Spleen (tissue), 7 donors: Measurements from ENCODE around the gene NPAS4.

Source experiments
- POLR2AphosphoS5 ChIP-seq, 3 donors: sonication (generic); formaldehyde crosslinking; IDR thresholded peaks; one replicate each; pipeline ENCODE4 v1.5.1; 2017; ENCODE audit warnings: antibody characterized with exemption in 3 of 3
- TF ChIP-seq, protein P1 (sequence below), 11 experiments: fragments of 200-600 bp in 7 of 11; fragments of 450-650 bp in 4 of 11; sonication (generic) in 4 of 11; IDR thresholded peaks in 8 of 11; conservative IDR thresholded peaks in 3 of 11; 1 replicate in 7 of 11; 2 replicates in 4 of 11; pipeline versions ENCODE4 v1.4.0 to v1.8.0; 2016 to 2021; ENCODE audit warnings: antibody characterized with exemption in 11 of 11, inconsistent platforms in 4 of 11, mild to moderate bottlenecking in 1 of 11
- donor health status: DM: no; HTN: no; CAD: no; lungs with moderate emphysema.
- donor health status: DM: no; HTN: no; CAD: no.
- donor health status: DM: no; HTN: no; CAD: no.

DNA sequence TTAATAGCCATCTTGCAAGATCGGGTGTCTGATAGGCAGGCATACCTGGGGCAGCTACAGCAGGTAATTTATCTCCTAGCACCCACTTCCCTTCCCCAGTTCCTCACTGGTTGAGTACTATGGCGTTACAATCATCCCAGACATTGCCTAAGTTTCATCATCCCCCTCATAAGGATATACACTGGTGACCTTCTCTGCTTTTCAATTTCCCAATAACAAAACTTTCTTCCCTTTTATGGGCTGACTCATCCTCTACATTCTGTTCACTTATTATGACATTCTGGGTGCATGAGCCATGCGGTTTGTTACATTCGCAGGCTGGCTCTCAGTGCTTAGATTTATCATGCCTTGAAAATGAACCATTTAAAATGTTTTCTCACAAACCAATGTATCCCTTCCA is 22.8 kb downstream of the NPAS4 start:
- TF ChIP-seq, protein P1, sequence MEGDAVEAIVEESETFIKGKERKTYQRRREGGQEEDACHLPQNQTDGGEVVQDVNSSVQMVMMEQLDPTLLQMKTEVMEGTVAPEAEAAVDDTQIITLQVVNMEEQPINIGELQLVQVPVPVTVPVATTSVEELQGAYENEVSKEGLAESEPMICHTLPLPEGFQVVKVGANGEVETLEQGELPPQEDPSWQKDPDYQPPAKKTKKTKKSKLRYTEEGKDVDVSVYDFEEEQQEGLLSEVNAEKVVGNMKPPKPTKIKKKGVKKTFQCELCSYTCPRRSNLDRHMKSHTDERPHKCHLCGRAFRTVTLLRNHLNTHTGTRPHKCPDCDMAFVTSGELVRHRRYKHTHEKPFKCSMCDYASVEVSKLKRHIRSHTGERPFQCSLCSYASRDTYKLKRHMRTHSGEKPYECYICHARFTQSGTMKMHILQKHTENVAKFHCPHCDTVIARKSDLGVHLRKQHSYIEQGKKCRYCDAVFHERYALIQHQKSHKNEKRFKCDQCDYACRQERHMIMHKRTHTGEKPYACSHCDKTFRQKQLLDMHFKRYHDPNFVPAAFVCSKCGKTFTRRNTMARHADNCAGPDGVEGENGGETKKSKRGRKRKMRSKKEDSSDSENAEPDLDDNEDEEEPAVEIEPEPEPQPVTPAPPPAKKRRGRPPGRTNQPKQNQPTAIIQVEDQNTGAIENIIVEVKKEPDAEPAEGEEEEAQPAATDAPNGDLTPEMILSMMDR (IDR thresholded peaks at IDR 0.05 in 8 of 11, conservative IDR thresholded peaks at IDR 0.05 in 3 of 11): no peak
- TF ChIP-seq POLR2AphosphoS5 (IDR thresholded peaks at IDR 0.05): no peak
